Measurements from ENCODE around the gene ATAD3C. TPM values are rescaled to one million over a fixed set of nuclear protein-coding genes. Genes with fewer than 3 reads are reported as not detected.
"Not testable (repeated sequence)": the region's sequence is repeated elsewhere in the genome, so short reads cannot be mapped to it uniquely, and the experiment has no call there.

ATAD3C gene
- total and polyA plus RNA-seq, 2 of the 8 experiments (the other 6 are each of a cell fraction or from before 2014, with no cell fraction given) = 2.0 to 2.7 TPM

DNA sequence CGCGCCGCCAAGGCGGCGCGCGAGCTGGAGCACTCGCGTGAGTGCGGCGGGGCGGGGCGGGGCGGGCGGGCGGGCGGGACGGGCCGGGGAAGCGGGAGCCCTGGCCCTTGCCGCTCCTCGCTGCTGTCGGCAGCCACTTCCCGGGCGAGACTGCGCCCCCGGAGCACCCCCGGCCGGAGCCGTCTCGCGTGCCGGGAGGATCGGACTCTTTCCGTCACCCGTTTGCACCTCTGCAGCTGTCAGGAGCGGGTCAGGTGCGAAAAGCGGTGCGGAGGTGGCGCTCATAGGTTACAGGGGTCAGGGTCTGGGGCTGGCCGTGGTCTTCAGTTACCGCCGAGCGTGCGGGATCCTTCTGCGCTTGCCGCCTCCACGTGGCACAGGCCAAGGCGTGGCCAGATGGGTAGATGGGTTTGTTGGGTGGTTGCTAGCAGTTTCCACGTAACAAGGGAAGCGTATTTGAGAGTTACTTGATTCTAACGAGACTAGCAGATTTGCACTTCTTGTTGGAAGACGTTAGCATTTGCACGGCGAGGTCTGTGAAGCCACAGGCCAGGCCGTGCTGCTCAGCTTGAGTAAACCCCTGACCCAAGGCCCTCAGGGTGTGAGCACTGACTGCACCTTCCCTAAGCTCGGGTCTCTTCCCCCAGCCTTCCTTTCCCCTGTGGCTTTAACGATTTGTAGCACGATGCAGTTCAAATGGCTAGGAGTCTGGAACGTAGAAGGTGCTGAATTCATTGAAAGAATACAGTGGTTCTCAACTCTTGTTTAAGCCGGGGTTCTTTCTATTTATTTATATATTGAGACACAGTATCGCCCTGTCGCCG lies 22.8 kb downstream of the ATAD3C start:
- DNase-seq (ENCODE audit: low read depth in 1 of 2, low spot score in 2 of 2); H2BK5ac ChIP-seq (ENCODE audit: low read depth, low read length); H2BK20ac ChIP-seq (ENCODE audit: low read length); H2BK15ac ChIP-seq (ENCODE audit: low read length); H4K5ac ChIP-seq (ENCODE audit: insufficient read length, low read depth, low read length); H3K79me1 ChIP-seq (ENCODE audit: low read depth, low read length); H3K9me3 ChIP-seq (ENCODE audit: insufficient read depth in 2 of 2, low read depth in 1 of 2, low read length in 1 of 2); H4K8ac ChIP-seq (ENCODE audit: extremely low read depth, insufficient read depth, low read length); H3K56ac ChIP-seq (replicated peaks; ENCODE audit: insufficient read length, low read depth, low read length); H3K4ac ChIP-seq (replicated peaks; ENCODE audit: insufficient read length, low read depth, low read length); H3K23ac ChIP-seq (ENCODE audit: insufficient read length); H3K36me3 ChIP-seq (ENCODE audit: control insufficient read depth in 2 of 4, insufficient read depth in 4 of 4, low read length in 3 of 4); H3K18ac ChIP-seq (ENCODE audit: extremely low read depth, low read length); H4K91ac ChIP-seq (replicated peaks; ENCODE audit: insufficient read length, low read length); H2AK5ac ChIP-seq (ENCODE audit: low read depth, low read length); H2BK12ac ChIP-seq (ENCODE audit: low read depth, low read length); H4K20me1 ChIP-seq (replicated peaks in 1 of 2; ENCODE audit: control insufficient read depth in 1 of 2, insufficient read depth in 2 of 2, low read length in 2 of 2); H2BK120ac ChIP-seq (replicated peaks; ENCODE audit: low read depth, low read length); FAIRE-seq; H2AFZ ChIP-seq (ENCODE audit: low read length); H3K23me2 ChIP-seq (ENCODE audit: low read depth, low read length); H3K27ac ChIP-seq (ENCODE audit: low read depth, low read length); H3K4me1 ChIP-seq (replicated peaks in 1 of 4; ENCODE audit: control insufficient read depth in 3 of 4, insufficient read depth in 4 of 4, low read length in 3 of 4); H3K27me3 ChIP-seq (replicated peaks in 1 of 4; ENCODE audit: control insufficient read depth in 3 of 4, extremely low read depth in 1 of 4, insufficient read depth in 3 of 4, low read length in 3 of 4); CTCF ChIA-PET (ENCODE audit: partially characterized antibody); H3K14ac ChIP-seq (ENCODE audit: insufficient read length): not testable (repeated sequence)
- Histone ChIP-seq H3K4me2 (ENCODE audit: insufficient read depth in 1 of 2, low read depth in 2 of 2, low read length in 2 of 2) (peak overlapping the region; percentile 85 to 88), H3K9ac (replicated peaks in 1 of 4; ENCODE audit: extremely low read depth in 1 of 4, low read depth in 3 of 4, low read length in 3 of 4) (peak overlapping the region in 3 of 4 experiments; percentile 36 to 68 (median 41); a peak in 5 of 7 replicates), H3K4me3 (ENCODE audit: extremely low read depth in 1 of 4, insufficient read depth in 2 of 4, low read depth in 3 of 4, low read length in 4 of 4) (peak overlapping the region; percentile 55 to 93 (median 78)), H3K79me2 (ENCODE audit: control insufficient read depth in 1 of 2, insufficient read depth in 2 of 2, low read length in 2 of 2) (peaks cover 10 to 29% of the 10 kb centered on the region in 2 experiments)
- WGBS, 2 experiments (ENCODE audit: extremely low coverage in 1 of 2, insufficient coverage in 1 of 2, insufficient read length in 1 of 2, insufficient replicate concordance in 2 of 2, low coverage in 1 of 2, low lambda C conversion rate in 2 of 2, missing lambda C conversion rate in 1 of 2) = 51% methylated on average over 8 of the region's 65 CpGs; no CpG with 5 or more reads in 1 of the 2 experiments
- POLR2A ChIA-PET (ENCODE audit: partially characterized antibody) = interaction anchor here (0.7 kb wide), 2 partner anchors 65 to 90 kb away, joined by 3 read pairs; no protein-coding TSS in a partner anchor

Measured in H1 (cell line).